ENCODE measurements around the gene SSTR3. TPM values are rescaled to one million over a fixed set of nuclear protein-coding genes. Genes with fewer than 3 reads are reported as not detected.

The SSTR3 gene
- total RNA-seq, 1 experiment from 2014 or later: 0.22 TPM

- TF ChIP-seq, protein P1, sequence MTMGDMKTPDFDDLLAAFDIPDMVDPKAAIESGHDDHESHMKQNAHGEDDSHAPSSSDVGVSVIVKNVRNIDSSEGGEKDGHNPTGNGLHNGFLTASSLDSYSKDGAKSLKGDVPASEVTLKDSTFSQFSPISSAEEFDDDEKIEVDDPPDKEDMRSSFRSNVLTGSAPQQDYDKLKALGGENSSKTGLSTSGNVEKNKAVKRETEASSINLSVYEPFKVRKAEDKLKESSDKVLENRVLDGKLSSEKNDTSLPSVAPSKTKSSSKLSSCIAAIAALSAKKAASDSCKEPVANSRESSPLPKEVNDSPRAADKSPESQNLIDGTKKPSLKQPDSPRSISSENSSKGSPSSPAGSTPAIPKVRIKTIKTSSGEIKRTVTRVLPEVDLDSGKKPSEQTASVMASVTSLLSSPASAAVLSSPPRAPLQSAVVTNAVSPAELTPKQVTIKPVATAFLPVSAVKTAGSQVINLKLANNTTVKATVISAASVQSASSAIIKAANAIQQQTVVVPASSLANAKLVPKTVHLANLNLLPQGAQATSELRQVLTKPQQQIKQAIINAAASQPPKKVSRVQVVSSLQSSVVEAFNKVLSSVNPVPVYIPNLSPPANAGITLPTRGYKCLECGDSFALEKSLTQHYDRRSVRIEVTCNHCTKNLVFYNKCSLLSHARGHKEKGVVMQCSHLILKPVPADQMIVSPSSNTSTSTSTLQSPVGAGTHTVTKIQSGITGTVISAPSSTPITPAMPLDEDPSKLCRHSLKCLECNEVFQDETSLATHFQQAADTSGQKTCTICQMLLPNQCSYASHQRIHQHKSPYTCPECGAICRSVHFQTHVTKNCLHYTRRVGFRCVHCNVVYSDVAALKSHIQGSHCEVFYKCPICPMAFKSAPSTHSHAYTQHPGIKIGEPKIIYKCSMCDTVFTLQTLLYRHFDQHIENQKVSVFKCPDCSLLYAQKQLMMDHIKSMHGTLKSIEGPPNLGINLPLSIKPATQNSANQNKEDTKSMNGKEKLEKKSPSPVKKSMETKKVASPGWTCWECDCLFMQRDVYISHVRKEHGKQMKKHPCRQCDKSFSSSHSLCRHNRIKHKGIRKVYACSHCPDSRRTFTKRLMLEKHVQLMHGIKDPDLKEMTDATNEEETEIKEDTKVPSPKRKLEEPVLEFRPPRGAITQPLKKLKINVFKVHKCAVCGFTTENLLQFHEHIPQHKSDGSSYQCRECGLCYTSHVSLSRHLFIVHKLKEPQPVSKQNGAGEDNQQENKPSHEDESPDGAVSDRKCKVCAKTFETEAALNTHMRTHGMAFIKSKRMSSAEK (CRISPR knock-in tag; IDR thresholded peaks at IDR 0.05; ENCODE audit: borderline replicate concordance): no peak
- TF ChIP-seq AR (CRISPR knock-in tag; IDR thresholded peaks at IDR 0.05): no peak
- peak; percentile 86 for TF ChIP-seq GTF2I (CRISPR knock-in tag; conservative IDR thresholded peaks at IDR 0.05)
- TF ChIP-seq IRF1 (CRISPR knock-in tag; IDR thresholded peaks at IDR 0.05): no peak
- peak; percentile 59; the same call in 1 of the 2 replicates for TF ChIP-seq ZNF121 (CRISPR knock-in tag; IDR thresholded peaks at IDR 0.05)
- TF ChIP-seq, protein P2, sequence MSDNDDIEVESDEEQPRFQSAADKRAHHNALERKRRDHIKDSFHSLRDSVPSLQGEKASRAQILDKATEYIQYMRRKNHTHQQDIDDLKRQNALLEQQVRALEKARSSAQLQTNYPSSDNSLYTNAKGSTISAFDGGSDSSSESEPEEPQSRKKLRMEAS (CRISPR knock-in tag; IDR thresholded peaks at IDR 0.05): peak; percentile 60; the same call in 1 of the 2 replicates
- no peak for TF ChIP-seq ZNF232 (CRISPR knock-in tag; IDR thresholded peaks at IDR 0.05)
- TF ChIP-seq, protein P3, sequence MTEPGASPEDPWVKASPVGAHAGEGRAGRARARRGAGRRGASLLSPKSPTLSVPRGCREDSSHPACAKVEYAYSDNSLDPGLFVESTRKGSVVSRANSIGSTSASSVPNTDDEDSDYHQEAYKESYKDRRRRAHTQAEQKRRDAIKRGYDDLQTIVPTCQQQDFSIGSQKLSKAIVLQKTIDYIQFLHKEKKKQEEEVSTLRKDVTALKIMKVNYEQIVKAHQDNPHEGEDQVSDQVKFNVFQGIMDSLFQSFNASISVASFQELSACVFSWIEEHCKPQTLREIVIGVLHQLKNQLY (CRISPR knock-in tag; IDR thresholded peaks at IDR 0.05): no peak
- TF ChIP-seq, protein P4, sequence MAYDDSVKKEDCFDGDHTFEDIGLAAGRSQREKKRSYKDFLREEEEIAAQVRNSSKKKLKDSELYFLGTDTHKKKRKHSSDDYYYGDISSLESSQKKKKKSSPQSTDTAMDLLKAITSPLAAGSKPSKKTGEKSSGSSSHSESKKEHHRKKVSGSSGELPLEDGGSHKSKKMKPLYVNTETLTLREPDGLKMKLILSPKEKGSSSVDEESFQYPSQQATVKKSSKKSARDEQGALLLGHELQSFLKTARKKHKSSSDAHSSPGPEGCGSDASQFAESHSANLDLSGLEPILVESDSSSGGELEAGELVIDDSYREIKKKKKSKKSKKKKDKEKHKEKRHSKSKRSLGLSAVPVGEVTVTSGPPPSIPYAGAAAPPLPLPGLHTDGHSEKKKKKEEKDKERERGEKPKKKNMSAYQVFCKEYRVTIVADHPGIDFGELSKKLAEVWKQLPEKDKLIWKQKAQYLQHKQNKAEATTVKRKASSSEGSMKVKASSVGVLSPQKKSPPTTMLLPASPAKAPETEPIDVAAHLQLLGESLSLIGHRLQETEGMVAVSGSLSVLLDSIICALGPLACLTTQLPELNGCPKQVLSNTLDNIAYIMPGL (CRISPR knock-in tag; IDR thresholded peaks at IDR 0.05): no peak
- no peak for TF ChIP-seq ZNF671 (CRISPR knock-in tag; IDR thresholded peaks at IDR 0.05)
- no peak for TF ChIP-seq JAZF1 (CRISPR knock-in tag; IDR thresholded peaks at IDR 0.05)
- no peak for TF ChIP-seq SOX15 (CRISPR knock-in tag; IDR thresholded peaks at IDR 0.05)
- no peak for TF ChIP-seq ATF1 (CRISPR knock-in tag; IDR thresholded peaks at IDR 0.05)
- TF ChIP-seq, protein P5, sequence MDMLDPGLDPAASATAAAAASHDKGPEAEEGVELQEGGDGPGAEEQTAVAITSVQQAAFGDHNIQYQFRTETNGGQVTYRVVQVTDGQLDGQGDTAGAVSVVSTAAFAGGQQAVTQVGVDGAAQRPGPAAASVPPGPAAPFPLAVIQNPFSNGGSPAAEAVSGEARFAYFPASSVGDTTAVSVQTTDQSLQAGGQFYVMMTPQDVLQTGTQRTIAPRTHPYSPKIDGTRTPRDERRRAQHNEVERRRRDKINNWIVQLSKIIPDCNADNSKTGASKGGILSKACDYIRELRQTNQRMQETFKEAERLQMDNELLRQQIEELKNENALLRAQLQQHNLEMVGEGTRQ (CRISPR knock-in tag; IDR thresholded peaks at IDR 0.05): no peak
- TF ChIP-seq ZBTB21 (CRISPR knock-in tag; IDR thresholded peaks at IDR 0.05; ENCODE audit: borderline replicate concordance): no peak; the same call in 1 of the 2 replicates
- TF ChIP-seq, protein P6, sequence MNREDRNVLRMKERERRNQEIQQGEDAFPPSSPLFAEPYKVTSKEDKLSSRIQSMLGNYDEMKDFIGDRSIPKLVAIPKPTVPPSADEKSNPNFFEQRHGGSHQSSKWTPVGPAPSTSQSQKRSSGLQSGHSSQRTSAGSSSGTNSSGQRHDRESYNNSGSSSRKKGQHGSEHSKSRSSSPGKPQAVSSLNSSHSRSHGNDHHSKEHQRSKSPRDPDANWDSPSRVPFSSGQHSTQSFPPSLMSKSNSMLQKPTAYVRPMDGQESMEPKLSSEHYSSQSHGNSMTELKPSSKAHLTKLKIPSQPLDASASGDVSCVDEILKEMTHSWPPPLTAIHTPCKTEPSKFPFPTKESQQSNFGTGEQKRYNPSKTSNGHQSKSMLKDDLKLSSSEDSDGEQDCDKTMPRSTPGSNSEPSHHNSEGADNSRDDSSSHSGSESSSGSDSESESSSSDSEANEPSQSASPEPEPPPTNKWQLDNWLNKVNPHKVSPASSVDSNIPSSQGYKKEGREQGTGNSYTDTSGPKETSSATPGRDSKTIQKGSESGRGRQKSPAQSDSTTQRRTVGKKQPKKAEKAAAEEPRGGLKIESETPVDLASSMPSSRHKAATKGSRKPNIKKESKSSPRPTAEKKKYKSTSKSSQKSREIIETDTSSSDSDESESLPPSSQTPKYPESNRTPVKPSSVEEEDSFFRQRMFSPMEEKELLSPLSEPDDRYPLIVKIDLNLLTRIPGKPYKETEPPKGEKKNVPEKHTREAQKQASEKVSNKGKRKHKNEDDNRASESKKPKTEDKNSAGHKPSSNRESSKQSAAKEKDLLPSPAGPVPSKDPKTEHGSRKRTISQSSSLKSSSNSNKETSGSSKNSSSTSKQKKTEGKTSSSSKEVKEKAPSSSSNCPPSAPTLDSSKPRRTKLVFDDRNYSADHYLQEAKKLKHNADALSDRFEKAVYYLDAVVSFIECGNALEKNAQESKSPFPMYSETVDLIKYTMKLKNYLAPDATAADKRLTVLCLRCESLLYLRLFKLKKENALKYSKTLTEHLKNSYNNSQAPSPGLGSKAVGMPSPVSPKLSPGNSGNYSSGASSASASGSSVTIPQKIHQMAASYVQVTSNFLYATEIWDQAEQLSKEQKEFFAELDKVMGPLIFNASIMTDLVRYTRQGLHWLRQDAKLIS (CRISPR knock-in tag; IDR thresholded peaks at IDR 0.05; ENCODE audit: borderline replicate concordance): no peak
- TF ChIP-seq ZNF138 (CRISPR knock-in tag; conservative IDR thresholded peaks at IDR 0.05): no peak
- TF ChIP-seq SMAD3 (CRISPR knock-in tag; IDR thresholded peaks at IDR 0.05; ENCODE audit: borderline replicate concordance): no peak
- TF ChIP-seq, protein P7, sequence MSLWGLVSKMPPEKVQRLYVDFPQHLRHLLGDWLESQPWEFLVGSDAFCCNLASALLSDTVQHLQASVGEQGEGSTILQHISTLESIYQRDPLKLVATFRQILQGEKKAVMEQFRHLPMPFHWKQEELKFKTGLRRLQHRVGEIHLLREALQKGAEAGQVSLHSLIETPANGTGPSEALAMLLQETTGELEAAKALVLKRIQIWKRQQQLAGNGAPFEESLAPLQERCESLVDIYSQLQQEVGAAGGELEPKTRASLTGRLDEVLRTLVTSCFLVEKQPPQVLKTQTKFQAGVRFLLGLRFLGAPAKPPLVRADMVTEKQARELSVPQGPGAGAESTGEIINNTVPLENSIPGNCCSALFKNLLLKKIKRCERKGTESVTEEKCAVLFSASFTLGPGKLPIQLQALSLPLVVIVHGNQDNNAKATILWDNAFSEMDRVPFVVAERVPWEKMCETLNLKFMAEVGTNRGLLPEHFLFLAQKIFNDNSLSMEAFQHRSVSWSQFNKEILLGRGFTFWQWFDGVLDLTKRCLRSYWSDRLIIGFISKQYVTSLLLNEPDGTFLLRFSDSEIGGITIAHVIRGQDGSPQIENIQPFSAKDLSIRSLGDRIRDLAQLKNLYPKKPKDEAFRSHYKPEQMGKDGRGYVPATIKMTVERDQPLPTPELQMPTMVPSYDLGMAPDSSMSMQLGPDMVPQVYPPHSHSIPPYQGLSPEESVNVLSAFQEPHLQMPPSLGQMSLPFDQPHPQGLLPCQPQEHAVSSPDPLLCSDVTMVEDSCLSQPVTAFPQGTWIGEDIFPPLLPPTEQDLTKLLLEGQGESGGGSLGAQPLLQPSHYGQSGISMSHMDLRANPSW (CRISPR knock-in tag; conservative IDR thresholded peaks at IDR 0.05; ENCODE audit: low read depth): no peak
- TF ChIP-seq GRHL2 (CRISPR knock-in tag; IDR thresholded peaks at IDR 0.05; ENCODE audit: insufficient replicate concordance, severe bottlenecking): no peak
These were observed 45.6 kb downstream of the SSTR3 start (continued) for GRCh38 chr22:37166675-37167066.

Measured in WTC11 (cell line).